Ishikawa (cell line): ENCODE data around the gene BCL2L13.

Source experiments
- CREB1 ChIP-seq: IDR thresholded peaks from 2 replicates; pipeline ENCODE4 v1.6.1; 2012; ENCODE audit warnings: low read depth
- EP300 ChIP-seq: IDR thresholded peaks from 2 replicates; pipeline ENCODE4 v1.6.1; 2012; ENCODE audit warnings: borderline replicate concordance
- MAX ChIP-seq: IDR thresholded peaks from 2 replicates; pipeline ENCODE4 v1.6.1; 2012
- NFIC ChIP-seq: IDR thresholded peaks from 2 replicates; pipeline ENCODE4 v1.6.1; 2012
- REST ChIP-seq: IDR thresholded peaks from 2 replicates; pipeline ENCODE4 v1.6.1; 2012; ENCODE audit warnings: low read depth, mild to moderate bottlenecking
- TCF12 ChIP-seq: IDR thresholded peaks from 2 replicates; pipeline ENCODE4 v1.6.1; 2012; ENCODE audit warnings: low read depth
- TEAD4 ChIP-seq: IDR thresholded peaks from 2 replicates; pipeline ENCODE4 v1.6.1; 2012
- TF ChIP-seq, protein P1 (sequence below): IDR thresholded peaks from 2 replicates; pipeline ENCODE4 v1.6.1; 2012

- TF ChIP-seq EP300: no peak
- TF ChIP-seq TEAD4: no peak
- TF ChIP-seq NFIC: no peak
- TF ChIP-seq TCF12: no peak
- TF ChIP-seq REST: no peak
- TF ChIP-seq, protein P1, sequence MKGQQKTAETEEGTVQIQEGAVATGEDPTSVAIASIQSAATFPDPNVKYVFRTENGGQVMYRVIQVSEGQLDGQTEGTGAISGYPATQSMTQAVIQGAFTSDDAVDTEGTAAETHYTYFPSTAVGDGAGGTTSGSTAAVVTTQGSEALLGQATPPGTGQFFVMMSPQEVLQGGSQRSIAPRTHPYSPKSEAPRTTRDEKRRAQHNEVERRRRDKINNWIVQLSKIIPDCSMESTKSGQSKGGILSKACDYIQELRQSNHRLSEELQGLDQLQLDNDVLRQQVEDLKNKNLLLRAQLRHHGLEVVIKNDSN: no peak
- no peak for TF ChIP-seq CREB1
- TF ChIP-seq MAX: no peak
Observed at GRCh38 chr22:17596226-17596625, 42.3 kb upstream of the BCL2L13 start.
